ENCODE results near the gene RETREG3. TPM values are rescaled to one million over a fixed set of nuclear protein-coding genes. Genes with fewer than 3 reads are reported as not detected.

Gene RETREG3
- total and polyA plus RNA-seq, 9 of the 15 experiments (the other 6 are each of a cell fraction or from before 2014, with no cell fraction given) = 4.1 to 39.0 (median 16.9) TPM

DNA sequence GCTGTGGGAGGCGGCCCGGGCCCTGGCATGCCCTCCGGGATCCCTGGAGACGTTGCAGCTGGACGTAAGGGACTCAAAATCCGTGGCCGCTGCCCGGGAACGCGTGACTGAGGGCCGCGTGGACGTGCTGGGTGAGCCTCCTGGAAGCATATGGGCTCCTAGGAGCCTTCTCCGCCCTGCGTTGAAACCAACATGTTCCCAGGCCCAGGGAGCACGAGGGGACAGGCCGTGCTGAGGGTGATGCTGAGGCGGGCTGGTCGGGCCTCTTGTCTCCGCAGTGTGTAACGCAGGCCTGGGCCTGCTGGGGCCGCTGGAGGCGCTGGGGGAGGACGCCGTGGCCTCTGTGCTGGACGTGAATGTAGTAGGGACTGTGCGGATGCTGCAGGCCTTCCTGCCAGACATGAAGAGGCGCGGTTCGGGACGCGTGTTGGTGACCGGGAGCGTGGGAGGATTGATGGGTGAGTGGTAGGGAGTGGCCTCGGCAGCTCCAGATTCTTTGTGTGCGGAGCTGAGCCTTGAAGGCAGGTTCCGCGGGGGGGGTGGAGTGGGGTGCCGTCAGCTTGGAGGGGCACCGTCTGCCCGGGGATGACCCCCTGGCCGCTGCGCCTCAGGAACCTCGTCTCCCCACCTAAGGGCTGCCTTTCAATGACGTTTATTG is 55.9 kb downstream of the RETREG3 start (continued):
- no peak for TF ChIP-seq ZNF318 (IDR thresholded peaks at IDR 0.05; ENCODE audit: borderline replicate concordance in 1 of 2, low read depth in 1 of 2)
- no peak for TF ChIP-seq NFYB (IDR thresholded peaks at IDR 0.05; ENCODE audit: extremely low read depth, insufficient read length)
- TF ChIP-seq ZNF212 (CRISPR knock-in tag; IDR thresholded peaks at IDR 0.05) = no peak
- no peak for TF ChIP-seq EWSR1 (IDR thresholded peaks at IDR 0.05; ENCODE audit: borderline replicate concordance, low read depth, partially characterized antibody)
- no peak for TF ChIP-seq TFE3 (CRISPR knock-in tag; IDR thresholded peaks at IDR 0.05)
- TF ChIP-seq HLTF (IDR thresholded peaks at IDR 0.05) = 0 out of 2 replicates have a peak, but pooled peaks have one; percentile 54
- peak; percentile 46; the same call in 1 of the 2 replicates for TF ChIP-seq POLR2AphosphoS5 (IDR thresholded peaks at IDR 0.05; ENCODE audit: control insufficient read depth, insufficient read depth, low read depth, low read length)
- no peak for TF ChIP-seq ZMIZ1 (IDR thresholded peaks at IDR 0.05; ENCODE audit: low read depth in 2 of 2, low read length in 2 of 2)
- TF ChIP-seq USF1 (CRISPR knock-in tag; IDR thresholded peaks at IDR 0.05) = no peak
- no peak for TF ChIP-seq SETDB1 (IDR thresholded peaks at IDR 0.05; ENCODE audit: low read length)
- TF ChIP-seq RFX7 (CRISPR knock-in tag; IDR thresholded peaks at IDR 0.05) = no peak
- no peak for TF ChIP-seq CBX3 (IDR thresholded peaks at IDR 0.05; ENCODE audit: borderline replicate concordance in 1 of 2, low read length in 2 of 2)
